ENCODE measurements around the gene AKAP6. TPM values are rescaled to one million over a fixed set of nuclear protein-coding genes. Genes with fewer than 3 reads are reported as not detected.
"Not testable (repeated sequence)": the region's sequence is repeated elsewhere in the genome, so short reads cannot be mapped to it uniquely, and the experiment has no call there.

The AKAP6 gene
- total RNA-seq, 1 experiment from 2014 or later = 40.6 TPM

GRCh38 chr14:32576977-32577376 is 247.9 kb downstream of the AKAP6 start:
- DNase-seq (ENCODE audit: low read depth) = no peak

GRCh38 chr14:32578181-32578580 is 249.1 kb downstream of the AKAP6 start:
- DNase-seq (ENCODE audit: low read depth) = no peak

- DNase-seq (ENCODE audit: low read depth) = not testable (repeated sequence)
Observed at GRCh38 chr14:32583427-32583826, 254.3 kb downstream of the AKAP6 start.

GRCh38 chr14:32584079-32584478 is 255.0 kb downstream of the AKAP6 start:
- DNase-seq (ENCODE audit: low read depth) = no peak

- no peak for DNase-seq (ENCODE audit: low read depth)
Observed at GRCh38 chr14:32587461-32587860, 258.4 kb downstream of the AKAP6 start.

- peak; percentile 40 for DNase-seq (ENCODE audit: low read depth)
Observed at GRCh38 chr14:32588448-32589320, 259.6 kb downstream of the AKAP6 start.

GRCh38 chr14:32590157-32590556 is 261.1 kb downstream of the AKAP6 start:
- DNase-seq (ENCODE audit: low read depth) = no peak

GRCh38 chr14:32593290-32593942 is 264.3 kb downstream of the AKAP6 start:
- peak; percentile 88 for DNase-seq (ENCODE audit: low read depth)

GRCh38 chr14:32594766-32595165 is 265.7 kb downstream of the AKAP6 start:
- peak; percentile 66 for DNase-seq (ENCODE audit: low read depth)

GRCh38 chr14:32595497-32595896 is 266.4 kb downstream of the AKAP6 start:
- DNase-seq (ENCODE audit: low read depth) = no peak

GRCh38 chr14:32596390-32596789 is 267.3 kb downstream of the AKAP6 start:
- DNase-seq (ENCODE audit: low read depth) = no peak

- DNase-seq (ENCODE audit: low read depth) = peak; percentile 36
Observed at GRCh38 chr14:32597771-32598170, 268.7 kb downstream of the AKAP6 start.

- no peak for DNase-seq (ENCODE audit: low read depth)
Observed at GRCh38 chr14:32601069-32601468, 272.0 kb downstream of the AKAP6 start.

- no peak for DNase-seq (ENCODE audit: low read depth)
Observed at GRCh38 chr14:32601906-32602305, 272.8 kb downstream of the AKAP6 start.

GRCh38 chr14:32602699-32603098 is 273.6 kb downstream of the AKAP6 start:
- DNase-seq (ENCODE audit: low read depth) = no peak

GRCh38 chr14:32603992-32604565 is 275.0 kb downstream of the AKAP6 start:
- DNase-seq (ENCODE audit: low read depth) = no peak

- no peak for DNase-seq (ENCODE audit: low read depth)
Observed at GRCh38 chr14:32606301-32606700, 277.2 kb downstream of the AKAP6 start.

GRCh38 chr14:32607399-32607798 is 278.3 kb downstream of the AKAP6 start:
- DNase-seq (ENCODE audit: low read depth) = no peak

GRCh38 chr14:32608857-32609256 is 279.8 kb downstream of the AKAP6 start:
- DNase-seq (ENCODE audit: low read depth) = peak; percentile 68

GRCh38 chr14:32609388-32609787 is 280.3 kb downstream of the AKAP6 start:
- no peak for DNase-seq (ENCODE audit: low read depth)

- peak; percentile 94 for DNase-seq (ENCODE audit: low read depth)
Observed at GRCh38 chr14:32611752-32612151, 282.7 kb downstream of the AKAP6 start.

GRCh38 chr14:32618991-32619390 is 289.9 kb downstream of the AKAP6 start:
- DNase-seq (ENCODE audit: low read depth) = peak; percentile 82

GRCh38 chr14:32620303-32620702 is 291.2 kb downstream of the AKAP6 start:
- peak; percentile 78 for DNase-seq (ENCODE audit: low read depth)
